Measurements from ENCODE around the gene COL6A3.

Gene COL6A3

DNA sequence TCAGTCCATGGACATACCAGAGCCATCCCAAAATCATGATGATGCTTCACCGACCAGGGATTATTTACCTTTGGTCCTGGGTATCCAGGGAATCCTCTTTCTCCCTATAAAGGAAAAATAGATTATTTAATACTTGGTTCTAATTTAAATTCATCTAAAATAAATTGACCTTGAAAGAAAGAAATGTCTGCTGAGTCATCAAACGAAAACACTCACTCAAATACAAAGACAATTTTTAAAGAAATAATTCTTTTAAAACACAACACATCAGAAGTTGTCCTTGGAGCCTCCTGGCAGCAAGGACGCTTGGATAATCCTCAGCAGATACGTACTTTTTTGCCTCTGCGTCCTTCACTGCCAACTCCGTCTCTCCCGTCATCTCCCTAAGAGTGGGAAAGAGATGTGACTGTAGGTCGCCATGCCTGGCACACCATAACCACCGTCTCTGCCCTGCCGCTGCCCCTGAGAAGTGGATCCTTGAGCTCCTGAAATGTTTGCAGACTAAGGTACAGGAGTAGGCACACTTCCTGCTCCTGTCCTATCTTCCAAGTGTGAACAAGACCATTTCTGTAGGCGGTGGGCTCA is 65.6 kb downstream of the COL6A3 start:
- DNase-seq (ENCODE audit: low read depth) = no peak

DNA sequence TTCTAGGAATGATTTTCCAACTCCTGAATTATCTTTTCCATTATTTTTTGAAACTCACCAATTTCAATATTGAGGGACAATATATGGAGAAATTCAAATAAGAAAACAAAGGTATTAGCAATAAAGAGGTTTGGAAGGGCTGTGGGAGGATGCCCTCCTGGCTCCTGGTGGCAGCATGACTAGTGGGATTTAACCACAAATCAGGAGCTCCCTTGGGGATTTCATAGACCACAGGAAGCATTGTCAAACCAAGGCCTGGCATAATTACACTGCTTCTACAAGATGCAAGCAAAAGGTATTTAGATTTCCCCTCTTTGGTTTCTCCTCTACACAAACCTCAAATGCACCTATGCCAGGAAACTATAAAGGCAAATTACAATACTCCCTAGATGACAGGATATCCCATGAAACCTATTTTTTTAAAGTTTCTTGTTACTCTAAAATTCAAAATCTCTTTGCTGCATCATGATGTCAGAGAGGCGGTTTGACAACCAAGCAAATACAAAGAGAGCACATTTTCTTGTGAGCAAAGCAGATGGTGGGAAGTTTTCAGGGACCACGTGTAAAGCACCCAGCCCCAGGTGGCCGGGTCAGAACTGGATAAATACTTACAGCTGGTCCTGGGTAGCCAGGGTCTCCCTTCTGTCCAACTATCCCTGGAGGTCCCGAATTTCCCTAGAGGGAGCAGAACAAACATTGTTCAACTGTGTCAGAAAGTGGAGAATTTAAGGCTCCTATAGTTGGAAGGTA is 67.9 kb downstream of the COL6A3 start:
- no peak for DNase-seq (ENCODE audit: low read depth)

DNA sequence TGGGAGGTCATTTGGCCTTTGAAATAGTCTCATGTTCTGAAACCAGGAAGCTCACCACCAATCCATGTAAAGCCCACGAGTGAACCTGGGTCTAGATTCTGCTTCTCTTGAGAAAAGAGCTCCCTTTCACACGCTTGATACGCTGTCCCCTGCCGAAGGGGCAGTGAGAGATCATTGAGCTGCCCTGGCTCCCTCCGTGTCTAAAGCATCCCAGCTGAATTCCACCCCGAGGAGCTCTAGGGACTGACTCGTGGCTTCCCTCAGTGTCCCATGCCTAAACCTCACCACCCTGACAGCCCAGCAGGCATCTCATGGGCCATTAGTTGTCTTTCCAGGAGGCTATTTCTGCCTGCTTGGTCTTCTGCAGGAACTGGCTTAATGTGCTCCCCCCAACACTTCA is 68.6 kb downstream of the COL6A3 start:
- DNase-seq (ENCODE audit: low read depth) = no peak

DNA sequence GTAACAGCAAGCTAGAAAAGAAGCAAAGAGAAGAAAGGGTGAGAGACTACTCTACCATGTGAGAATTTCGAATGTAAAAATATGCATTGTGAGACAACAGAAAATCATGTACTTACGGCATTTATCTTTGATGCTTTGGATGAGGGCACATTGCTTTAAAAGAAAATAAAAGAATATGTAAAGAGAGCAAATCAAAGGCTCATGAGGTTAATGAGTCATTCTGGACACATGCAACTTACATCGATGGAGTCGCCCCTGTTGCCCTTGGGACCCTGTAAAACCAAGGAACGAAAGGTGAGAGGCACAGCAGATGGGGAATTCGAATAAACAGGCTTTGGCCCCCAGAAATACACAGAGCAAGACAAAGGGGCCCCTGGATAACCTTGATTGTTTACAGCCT is 69.0 kb downstream of the COL6A3 start:
- no peak for DNase-seq (ENCODE audit: low read depth)

DNA sequence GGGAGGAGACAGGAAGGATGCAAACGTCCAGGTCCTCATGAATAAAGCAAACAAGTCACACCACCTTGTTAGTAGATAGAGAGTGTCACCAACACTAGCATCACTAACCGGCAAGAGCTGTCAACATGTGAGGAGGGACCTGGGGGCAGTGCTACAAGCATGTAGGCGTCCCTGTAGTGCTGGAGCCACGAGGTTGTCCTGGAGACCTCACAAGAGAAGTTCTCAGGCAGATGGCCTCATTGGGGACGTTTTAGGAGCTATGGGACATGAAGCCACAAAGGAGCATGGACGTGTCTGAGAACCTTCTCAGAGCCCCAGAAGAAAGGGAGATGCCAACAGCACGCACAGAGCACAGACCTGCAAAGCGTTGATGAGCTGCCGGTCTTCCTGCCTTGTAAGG is 70.0 kb downstream of the COL6A3 start:
- no peak for DNase-seq (ENCODE audit: low read depth)

DNA sequence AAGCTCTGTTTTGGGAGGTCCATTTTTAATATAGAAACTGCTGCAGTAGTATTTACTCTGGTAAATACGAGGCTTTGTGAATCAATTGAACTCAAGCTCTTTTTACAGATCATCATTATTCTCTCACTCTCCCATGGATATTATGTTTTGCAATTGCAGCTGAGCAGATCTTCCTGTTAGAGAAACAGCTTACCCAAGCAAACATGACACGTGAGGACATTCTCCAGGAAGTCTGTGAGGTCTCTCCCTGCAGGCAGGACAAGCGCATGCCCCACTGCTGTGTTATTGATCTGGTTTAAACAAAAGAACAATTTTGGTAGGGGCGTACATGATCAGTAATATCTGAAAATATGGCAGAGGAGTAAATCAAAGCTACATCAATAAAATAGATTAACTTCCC is 72.1 kb downstream of the COL6A3 start:
- no peak for DNase-seq (ENCODE audit: low read depth)

DNA sequence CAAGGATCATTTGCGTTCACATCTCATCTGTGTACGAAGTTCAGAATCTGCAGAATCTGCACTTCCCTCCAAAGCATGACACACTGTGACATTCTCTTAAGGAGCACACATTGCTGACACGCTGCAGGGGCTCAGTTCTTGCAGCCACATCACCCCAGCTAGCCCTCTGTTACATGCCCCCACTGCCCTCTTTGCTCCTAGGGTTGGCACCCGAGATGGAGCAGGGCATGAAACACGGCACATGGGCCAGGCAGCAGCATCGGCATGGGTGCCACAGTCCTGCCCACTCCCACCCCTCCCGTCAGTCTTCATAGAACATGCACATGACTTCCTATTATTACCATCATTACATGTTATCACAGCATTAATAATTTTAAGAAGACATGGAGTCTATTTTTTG is 76.4 kb downstream of the COL6A3 start:
- no peak for DNase-seq (ENCODE audit: low read depth)

DNA sequence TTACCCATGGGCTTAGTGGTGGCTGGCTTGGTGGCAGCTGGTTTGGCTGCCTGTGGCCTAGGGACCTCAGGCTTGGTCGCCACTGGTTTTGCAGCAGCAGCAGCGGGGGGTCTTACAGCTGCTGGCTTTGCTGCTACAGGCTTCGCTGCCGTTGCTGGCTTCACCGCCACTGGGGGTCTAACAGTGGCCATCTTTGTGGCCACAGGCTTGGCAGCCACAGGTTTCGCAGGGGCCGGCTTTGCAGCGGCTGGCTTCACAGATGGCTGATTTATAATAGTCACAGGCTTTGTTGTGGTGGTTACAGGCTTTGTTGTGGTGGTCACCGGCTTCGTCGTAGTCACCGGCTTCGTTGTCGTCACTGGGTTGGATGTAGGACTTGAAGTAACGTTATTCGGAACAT is 77.8 kb downstream of the COL6A3 start:
- no peak for DNase-seq (ENCODE audit: low read depth)

DNA sequence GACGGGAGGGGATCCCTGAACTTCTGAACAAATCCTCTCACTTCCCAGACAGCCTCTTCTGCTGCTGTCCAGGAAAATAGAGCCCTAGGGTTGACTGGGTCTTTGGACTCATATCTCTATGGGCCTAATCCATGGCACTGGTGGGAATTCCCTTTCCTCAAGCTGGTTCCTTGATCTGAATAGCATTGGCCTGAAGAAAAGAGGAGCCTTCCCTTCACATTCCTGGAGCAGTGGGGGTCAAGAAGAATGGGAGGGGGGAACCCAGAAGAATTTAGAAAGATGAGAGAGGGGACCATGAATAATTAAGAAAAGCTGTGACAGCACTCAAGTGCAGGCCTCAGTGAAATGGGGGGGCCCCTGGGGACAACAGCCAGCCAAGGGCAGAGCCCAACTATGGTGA is 80.2 kb downstream of the COL6A3 start:
- no peak for DNase-seq (ENCODE audit: low read depth)

DNA sequence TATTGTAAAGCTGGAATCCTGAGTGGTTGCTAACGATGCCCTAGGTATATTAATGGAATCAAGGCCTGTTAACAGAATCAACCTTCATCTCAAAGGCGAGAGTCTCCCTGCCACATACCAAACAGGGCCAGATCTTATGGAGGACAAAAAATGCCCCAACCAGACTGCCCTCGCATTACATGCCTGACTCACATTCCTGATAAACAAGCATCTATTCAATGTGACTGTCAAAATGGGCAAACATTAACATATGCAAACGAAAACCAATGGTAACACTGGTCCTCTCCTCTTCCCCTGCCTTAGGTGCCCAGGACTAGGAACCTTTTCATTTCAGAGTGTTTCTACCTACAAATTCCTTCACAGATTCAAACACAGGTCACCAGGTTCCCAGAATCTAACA is 83.4 kb downstream of the COL6A3 start:
- DNase-seq (ENCODE audit: low read depth) = no peak

DNA sequence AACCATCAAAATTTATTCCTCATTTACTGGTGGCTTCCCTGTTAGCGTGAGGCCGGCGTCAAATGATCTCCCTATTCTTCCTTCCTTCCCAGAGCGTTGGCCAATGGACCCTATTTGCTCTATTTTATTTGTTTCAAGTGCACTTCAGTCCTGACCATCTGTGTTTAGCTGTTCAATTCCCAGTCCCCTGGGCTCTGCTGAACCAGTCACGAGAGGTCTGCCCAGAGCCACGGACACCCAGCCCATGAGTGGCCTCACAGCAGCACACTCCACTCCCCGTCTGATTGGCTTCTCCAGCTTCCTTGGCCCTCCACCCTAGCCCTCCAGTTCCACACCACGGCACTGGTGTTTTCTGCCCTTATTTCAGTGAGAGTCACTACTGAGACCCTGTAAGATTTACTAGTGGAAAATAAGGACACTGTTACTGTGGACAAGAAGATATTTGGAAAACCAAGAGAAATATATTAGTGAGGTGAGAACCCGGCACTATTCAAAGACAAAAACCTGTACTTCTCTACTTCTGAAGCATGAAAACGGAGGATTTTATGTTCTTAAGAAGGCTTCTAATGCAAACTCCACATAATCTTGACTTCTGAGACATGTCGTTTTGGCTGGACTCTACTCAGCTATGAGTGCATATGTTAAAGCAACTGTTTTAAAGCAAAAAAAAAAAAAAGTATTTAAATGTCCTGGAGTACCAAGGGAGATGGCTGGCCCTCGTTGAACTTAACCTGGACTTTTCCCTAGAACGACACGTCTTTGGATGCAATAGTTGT is 86.6 kb downstream of the COL6A3 start:
- no peak for DNase-seq (ENCODE audit: low read depth)

DNA sequence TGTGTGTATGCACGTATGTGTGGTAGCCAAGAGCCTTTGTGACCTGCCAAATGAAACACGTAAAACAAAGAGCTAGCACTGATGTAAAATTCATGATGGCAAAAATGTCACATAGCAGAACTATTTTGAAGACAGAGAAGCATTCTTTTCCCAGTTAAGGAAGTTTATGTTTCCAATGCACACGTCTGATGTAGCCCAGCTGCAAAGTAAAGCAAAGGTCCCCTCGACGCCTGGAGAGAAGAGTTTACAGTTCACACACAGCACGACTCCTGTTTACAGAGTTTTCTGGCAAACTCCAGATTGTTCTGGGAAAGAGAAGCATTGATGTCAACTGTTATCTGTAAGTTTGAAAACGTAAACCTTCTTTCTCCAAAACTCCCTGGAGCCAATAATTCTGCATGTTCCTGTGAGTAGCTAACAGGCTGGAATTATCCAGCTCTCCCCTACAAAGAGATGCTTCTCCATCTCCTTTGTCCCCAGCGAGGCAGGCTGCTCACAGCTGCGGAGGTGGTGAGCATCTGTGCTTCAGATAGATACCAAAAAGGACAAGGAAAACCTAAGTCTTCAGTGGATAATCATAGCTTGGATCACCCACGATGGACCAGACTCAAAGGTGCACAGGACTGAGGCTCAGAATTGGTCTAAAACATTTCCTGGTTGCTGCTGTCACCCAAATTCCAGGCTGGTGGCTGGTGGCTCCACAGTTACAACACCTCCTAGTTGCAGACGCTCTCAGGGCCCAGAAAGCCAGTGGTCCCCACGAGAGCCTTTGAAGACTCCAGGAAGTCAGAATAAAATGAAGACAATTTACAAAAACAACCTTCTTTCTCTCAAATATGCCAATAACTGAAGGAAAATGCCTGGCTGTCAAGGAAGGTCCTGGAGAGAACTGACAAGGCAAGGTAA is 87.4 kb downstream of the COL6A3 start:
- no peak for DNase-seq (ENCODE audit: low read depth)

DNA sequence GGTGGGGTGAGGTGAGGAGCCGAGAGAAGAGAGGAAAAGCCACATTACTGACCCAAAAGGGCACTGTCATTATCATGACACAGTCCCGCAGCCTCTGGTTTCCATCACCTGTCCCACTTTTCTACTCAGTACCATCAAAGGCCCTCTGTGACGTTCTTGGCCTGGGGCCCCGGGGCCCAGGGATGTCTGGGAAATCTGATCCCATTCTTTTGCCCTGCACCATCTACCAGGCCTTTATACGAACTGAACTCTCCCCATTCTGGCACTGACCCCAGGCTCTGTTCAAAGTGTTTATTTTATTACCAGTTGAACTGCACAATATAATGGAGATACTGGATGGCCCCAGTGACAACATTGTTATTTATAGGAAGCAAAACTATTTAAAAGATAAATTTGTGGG is 89.1 kb downstream of the COL6A3 start:
- DNase-seq (ENCODE audit: low read depth) = no peak

DNA sequence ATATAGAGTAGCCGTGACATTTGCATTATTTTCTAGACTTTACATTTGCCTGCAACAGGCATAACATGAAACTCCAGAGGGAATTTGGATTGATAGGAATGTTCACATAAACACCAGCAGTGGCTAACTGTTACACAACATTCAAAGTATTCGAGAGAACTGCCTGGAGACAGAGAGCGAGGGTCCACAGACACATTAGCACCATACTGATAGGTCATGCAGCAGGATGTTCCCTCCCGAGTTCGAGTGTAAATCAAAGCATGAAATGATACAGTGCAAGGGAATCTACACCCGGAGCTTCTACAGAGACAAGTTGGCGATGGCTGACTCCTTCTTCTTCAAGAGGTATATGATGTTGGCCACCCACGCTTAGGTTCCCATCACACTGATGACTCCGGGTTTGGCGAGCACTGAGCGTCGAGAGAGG is 89.5 kb downstream of the COL6A3 start:
- no peak for DNase-seq (ENCODE audit: low read depth)

DNA sequence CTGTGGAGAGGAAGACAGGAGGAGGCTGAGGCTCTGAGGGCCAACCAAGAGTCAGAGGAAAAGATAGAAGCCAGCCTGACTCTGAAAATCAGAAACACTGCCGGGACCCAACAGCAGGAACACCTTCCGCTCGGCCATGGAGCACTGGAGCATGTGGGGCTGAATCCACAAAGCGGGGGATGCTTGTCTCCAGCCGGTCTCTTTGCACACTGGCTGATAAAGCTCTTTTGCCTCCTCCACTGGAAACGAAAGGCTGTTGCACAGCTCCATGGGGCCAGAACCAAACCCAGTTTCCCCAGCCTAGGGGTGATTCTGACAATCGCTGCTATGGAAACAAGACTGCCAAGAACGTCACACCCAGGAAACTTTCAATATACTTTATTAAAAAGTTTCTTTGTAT is 90.3 kb downstream of the COL6A3 start:
- DNase-seq (ENCODE audit: low read depth) = no peak

DNA sequence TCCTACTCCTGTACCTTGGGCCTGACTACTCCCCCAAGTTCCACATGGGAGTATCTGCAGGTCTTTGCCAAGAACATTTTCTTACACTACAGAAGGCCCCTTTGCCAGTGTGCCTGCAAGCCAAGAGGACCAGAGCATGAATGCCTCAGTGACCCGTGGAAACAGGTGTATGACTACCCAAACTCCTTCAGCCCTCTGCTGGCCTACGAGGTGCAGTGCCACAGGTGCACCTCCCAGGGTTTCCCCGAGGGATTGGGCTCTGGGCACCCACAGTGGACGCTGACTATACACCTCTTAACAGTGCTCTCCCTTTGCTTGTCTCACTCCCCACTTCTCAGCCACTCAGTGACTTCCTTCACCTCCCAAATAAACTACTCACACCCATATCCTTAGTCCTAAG is 91.4 kb downstream of the COL6A3 start:
- DNase-seq (ENCODE audit: low read depth) = no peak

DNA sequence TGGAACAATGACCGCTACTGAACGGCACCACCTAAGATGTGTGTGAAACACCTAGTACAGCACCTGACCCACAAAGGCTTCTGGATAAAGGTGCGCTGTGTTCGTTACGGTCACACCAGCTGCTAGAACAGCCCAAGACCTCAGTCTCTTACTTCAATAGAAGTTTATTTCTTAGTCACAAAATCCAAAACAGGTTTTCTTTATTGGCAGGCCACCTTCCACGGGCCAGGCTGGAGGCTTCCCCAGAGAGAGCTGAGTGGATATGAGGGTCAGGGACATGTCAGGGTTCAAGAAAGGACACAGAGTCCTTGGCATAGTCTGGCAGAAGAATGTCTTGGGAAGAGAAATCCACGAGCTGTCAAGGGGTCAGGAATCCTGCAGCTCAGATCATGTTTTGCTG is 92.2 kb downstream of the COL6A3 start:
- DNase-seq (ENCODE audit: low read depth) = no peak

DNA sequence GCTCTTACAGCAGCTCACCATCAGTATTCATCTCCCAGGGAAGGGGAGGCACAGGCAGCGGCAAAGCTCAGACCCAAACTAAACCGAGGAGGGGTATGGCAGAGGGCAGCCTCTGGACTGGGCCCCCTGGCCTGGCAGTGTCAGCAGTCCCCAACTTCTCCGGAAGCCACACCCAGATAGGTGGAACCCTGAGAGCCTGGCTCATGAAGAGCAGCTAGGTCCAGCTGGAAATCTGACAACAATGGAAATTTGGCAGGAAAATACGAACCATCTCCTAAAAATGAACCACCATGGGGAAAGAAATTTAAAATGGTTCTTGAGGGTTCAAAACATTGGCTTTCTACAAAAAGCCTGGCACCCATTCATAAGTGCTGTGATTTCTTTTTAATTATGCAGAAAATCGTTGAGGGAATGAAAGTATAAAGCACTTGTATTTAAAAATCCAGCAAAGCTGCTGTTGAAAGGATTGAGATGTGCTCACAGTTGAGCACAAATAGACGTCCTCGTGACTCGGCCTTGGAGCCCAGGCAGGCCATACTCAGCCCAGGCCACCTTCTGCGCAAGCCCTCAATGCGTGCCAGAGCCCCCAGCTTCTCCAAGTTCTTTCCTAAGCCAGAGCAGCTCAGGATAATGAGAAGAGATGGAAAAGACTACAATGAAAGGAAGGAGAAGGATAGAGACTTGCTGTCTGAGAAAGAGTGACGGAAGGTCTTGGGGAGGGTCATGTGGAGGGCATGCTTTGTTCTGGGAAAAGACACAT is 93.0 kb downstream of the COL6A3 start:
- DNase-seq (ENCODE audit: low read depth) = no peak

DNA sequence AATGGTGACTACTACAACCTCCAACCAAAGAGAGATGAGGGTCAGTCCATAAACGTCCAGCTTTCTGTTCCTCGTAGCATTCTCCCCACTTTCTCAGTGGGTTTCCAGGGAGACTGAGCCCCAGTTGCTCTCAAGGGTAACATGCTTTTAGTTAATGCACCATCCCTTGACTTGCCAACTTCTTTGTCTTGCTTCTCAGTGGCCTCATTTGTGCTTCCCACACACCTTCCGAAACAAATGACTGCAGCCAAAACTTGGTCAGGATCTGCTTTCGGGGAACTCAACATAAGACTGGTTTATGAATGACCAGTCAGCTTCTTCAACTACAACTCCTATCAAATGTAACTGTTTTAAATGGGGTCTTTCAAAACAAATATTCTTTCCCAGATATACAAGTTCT is 94.1 kb downstream of the COL6A3 start:
- DNase-seq (ENCODE audit: low read depth) = no peak

DNA sequence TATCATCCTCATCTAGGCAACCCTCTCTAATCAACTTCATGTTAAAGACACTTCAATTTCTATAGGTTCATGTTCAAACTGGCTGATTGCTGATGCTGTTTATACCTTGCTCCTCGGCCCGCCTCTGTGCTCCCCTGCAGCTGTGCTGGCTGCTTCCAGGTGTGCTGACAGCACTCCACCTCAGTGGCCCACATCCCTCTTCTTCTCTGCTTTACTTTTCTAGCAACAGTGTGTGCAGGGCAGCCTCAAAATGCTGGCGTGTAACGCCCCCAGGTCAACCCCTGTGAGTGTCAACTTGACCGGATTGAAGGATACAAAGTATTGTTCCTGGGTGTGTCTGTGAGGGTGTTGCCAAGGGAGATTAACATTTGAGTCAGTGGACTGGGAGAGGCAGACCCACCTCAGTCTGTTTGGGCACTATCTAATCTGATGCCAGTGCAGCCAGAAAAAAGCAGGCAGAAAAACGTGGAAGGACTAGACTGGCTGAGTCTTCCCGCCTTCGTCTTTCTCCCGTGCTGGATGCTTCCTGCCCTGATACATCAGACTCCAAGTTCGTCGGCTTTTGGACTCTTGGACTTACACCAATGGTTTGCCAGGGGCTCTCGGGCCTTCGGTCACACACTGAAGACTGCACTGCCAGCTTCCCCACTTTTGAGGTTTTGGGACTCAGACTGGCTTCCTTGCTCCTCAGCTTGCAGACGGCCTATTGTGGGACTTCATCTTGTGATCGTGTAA is 94.7 kb downstream of the COL6A3 start:
- no peak for DNase-seq (ENCODE audit: low read depth)

DNA sequence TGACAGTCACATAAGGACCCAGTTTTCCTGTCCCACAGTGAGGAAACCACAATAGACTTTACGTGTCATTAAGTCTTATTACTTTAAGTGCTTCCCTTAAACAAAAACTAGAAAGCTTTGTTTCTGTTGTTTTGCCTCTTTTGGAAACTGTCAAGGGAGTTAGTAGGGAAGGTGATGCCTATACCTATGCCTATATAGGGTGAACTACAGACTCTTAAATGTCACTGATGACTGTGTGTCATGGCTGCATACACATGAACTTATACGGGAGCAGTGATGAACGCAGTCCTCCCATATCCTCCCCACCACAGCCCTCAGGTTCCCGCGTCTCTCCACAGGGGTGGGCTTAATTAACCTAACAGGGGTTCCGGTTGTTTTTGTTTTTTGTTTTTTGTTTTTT is 97.6 kb downstream of the COL6A3 start:
- DNase-seq (ENCODE audit: low read depth) = no peak

All from activated T-helper 9 cell treated with anti-CD3 and anti-CD28 coated beads, Interleukin-2, amount 50 U/mL, for 16 hours (primary cell).